ENCODE results near the gene LMBR1.
A peak's percentile ranks its signal among the peaks of the same experiment; 100 is the strongest.

The LMBR1 gene

GRCh38 chr7:156842317-156842716, 50.7 kb downstream of the LMBR1 start:
- no peak for DNase-seq
- TF ChIP-seq CTCF (IDR thresholded peaks at IDR 0.05; ENCODE audit: low read depth, low read length): no peak
- no peaks in the 10 kb centered on the region for H3K9me3 ChIP-seq
- peaks cover 6% of the 10 kb centered on the region for H3K4me1 ChIP-seq
- H3K36me3 ChIP-seq: no peaks in the 10 kb centered on the region
- no peaks in the 10 kb centered on the region for H3K27me3 ChIP-seq
- peak overlapping the region; percentile 15 for H3K4me3 ChIP-seq (ENCODE audit: low read depth, low read length)

GRCh38 chr7:156841497-156841896, 51.5 kb downstream of the LMBR1 start:
- no peak for DNase-seq
- Histone ChIP-seq H3K4me3 (ENCODE audit: low read depth, low read length) (no peak overlapping the region), H3K36me3 (no peaks in the 10 kb centered on the region), H3K4me1 (peaks cover 6% of the 10 kb centered on the region), H3K9me3 (no peaks in the 10 kb centered on the region), H3K27me3 (no peaks in the 10 kb centered on the region)
- TF ChIP-seq CTCF (IDR thresholded peaks at IDR 0.05; ENCODE audit: low read depth, low read length): no peak

- no peak for TF ChIP-seq CTCF (IDR thresholded peaks at IDR 0.05; ENCODE audit: low read depth, low read length)
- DNase-seq: no peak
- Histone ChIP-seq H3K4me1 (peaks cover 6% of the 10 kb centered on the region), H3K27me3 (no peaks in the 10 kb centered on the region), H3K36me3 (no peaks in the 10 kb centered on the region), H3K4me3 (ENCODE audit: low read depth, low read length) (no peak overlapping the region), H3K9me3 (no peaks in the 10 kb centered on the region)
Observed at GRCh38 chr7:156840134-156840533, 52.8 kb downstream of the LMBR1 start.

- H3K4me3 ChIP-seq (ENCODE audit: low read depth, low read length): no peak overlapping the region
- no peaks in the 10 kb centered on the region for H3K9me3 ChIP-seq
- TF ChIP-seq CTCF (IDR thresholded peaks at IDR 0.05; ENCODE audit: low read depth, low read length): no peak
- no peaks in the 10 kb centered on the region for H3K27me3 ChIP-seq
- 0 out of 2 replicates have a peak, but pooled peaks cover 2% of the 10 kb centered on the region for H3K36me3 ChIP-seq
- H3K4me1 ChIP-seq: peaks cover 6% of the 10 kb centered on the region
- no peak for DNase-seq
Observed at GRCh38 chr7:156836443-156836842, 56.5 kb downstream of the LMBR1 start.

GRCh38 chr7:156834462-156834861, 58.5 kb downstream of the LMBR1 start:
- TF ChIP-seq CTCF (IDR thresholded peaks at IDR 0.05; ENCODE audit: low read depth, low read length): no peak
- no peak overlapping the region for H3K4me3 ChIP-seq (ENCODE audit: low read depth, low read length)
- no peaks in the 10 kb centered on the region for H3K27me3 ChIP-seq
- 0 out of 2 replicates have a peak, but pooled peaks cover 2% of the 10 kb centered on the region for H3K36me3 ChIP-seq
- H3K9me3 ChIP-seq: no peaks in the 10 kb centered on the region
- H3K4me1 ChIP-seq: no peaks in the 10 kb centered on the region
- DNase-seq: no peak

GRCh38 chr7:156833312-156833711, 59.7 kb downstream of the LMBR1 start:
- no peaks in the 10 kb centered on the region for H3K4me1 ChIP-seq
- no peaks in the 10 kb centered on the region for H3K9me3 ChIP-seq
- no peak for TF ChIP-seq CTCF (IDR thresholded peaks at IDR 0.05; ENCODE audit: low read depth, low read length)
- DNase-seq: no peak
- H3K4me3 ChIP-seq (ENCODE audit: low read depth, low read length): no peak overlapping the region
- no peaks in the 10 kb centered on the region for H3K27me3 ChIP-seq
- H3K36me3 ChIP-seq: 0 out of 2 replicates have a peak, but pooled peaks cover 2% of the 10 kb centered on the region

All from BE2C (cell line).